ENCODE results near the gene CCDC177.

The CCDC177 gene

DNA sequence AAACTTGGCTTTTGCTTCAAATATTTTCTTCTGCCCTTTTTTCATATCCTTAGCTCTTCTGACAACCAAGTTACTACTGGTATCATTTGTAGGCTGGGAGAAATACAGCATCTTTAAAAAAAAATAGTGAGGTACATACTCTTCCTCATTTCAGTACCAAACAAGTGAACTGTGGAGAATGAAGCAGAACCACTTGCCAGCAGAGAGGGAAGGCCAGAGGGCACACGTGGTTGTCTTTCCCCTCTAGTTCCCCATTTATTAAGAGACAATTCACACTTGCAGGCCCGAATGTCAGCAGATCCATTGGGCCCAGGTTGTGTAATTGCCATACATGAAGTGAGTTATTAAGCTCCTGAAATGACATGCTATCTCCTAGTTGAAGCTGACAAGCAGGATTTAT is 39.9 kb upstream of the CCDC177 start:
- no peak for TF ChIP-seq EZH2 (IDR thresholded peaks at IDR 0.05; ENCODE audit: borderline replicate concordance, low read length)
- TF ChIP-seq, protein P1, sequence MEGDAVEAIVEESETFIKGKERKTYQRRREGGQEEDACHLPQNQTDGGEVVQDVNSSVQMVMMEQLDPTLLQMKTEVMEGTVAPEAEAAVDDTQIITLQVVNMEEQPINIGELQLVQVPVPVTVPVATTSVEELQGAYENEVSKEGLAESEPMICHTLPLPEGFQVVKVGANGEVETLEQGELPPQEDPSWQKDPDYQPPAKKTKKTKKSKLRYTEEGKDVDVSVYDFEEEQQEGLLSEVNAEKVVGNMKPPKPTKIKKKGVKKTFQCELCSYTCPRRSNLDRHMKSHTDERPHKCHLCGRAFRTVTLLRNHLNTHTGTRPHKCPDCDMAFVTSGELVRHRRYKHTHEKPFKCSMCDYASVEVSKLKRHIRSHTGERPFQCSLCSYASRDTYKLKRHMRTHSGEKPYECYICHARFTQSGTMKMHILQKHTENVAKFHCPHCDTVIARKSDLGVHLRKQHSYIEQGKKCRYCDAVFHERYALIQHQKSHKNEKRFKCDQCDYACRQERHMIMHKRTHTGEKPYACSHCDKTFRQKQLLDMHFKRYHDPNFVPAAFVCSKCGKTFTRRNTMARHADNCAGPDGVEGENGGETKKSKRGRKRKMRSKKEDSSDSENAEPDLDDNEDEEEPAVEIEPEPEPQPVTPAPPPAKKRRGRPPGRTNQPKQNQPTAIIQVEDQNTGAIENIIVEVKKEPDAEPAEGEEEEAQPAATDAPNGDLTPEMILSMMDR (IDR thresholded peaks at IDR 0.05; ENCODE audit: low read length): no peak
- H3K9me3 ChIP-seq (ENCODE audit: low read length): no peaks in the 10 kb centered on the region
- H3K9ac ChIP-seq (ENCODE audit: low read length): peak overlapping the region; percentile 72
- peak overlapping the region; percentile 99 for H3K27ac ChIP-seq (ENCODE audit: low read depth, low read length, poor library complexity, severe bottlenecking)
- no peaks in the 10 kb centered on the region for H3K27me3 ChIP-seq (ENCODE audit: insufficient read depth, low read length)
- H2AFZ ChIP-seq (ENCODE audit: low read length): no peak overlapping the region
- H4K20me1 ChIP-seq (ENCODE audit: insufficient read depth, low read length): no peaks in the 10 kb centered on the region
- H3K36me3 ChIP-seq (ENCODE audit: insufficient read depth, low read length): peaks cover 48% of the 10 kb centered on the region; the same call in 1 of the 2 replicates
- peaks cover 56% of the 10 kb centered on the region for H3K79me2 ChIP-seq (ENCODE audit: insufficient read depth, low read length)
- H3F3A ChIP-seq (ENCODE audit: insufficient read depth, low read length): peaks cover 23% of the 10 kb centered on the region
- no peaks in the 10 kb centered on the region for H3K9me2 ChIP-seq (ENCODE audit: low read depth, low read length)
- H3K4me3 ChIP-seq (ENCODE audit: low read depth, low read length, poor library complexity, severe bottlenecking): peak overlapping the region; percentile 97
- H3K4me2 ChIP-seq (ENCODE audit: low read length): peak overlapping the region; percentile 99
- peaks cover 83% of the 10 kb centered on the region for H3K4me1 ChIP-seq (ENCODE audit: insufficient read depth, low read length, severe bottlenecking)

DNA sequence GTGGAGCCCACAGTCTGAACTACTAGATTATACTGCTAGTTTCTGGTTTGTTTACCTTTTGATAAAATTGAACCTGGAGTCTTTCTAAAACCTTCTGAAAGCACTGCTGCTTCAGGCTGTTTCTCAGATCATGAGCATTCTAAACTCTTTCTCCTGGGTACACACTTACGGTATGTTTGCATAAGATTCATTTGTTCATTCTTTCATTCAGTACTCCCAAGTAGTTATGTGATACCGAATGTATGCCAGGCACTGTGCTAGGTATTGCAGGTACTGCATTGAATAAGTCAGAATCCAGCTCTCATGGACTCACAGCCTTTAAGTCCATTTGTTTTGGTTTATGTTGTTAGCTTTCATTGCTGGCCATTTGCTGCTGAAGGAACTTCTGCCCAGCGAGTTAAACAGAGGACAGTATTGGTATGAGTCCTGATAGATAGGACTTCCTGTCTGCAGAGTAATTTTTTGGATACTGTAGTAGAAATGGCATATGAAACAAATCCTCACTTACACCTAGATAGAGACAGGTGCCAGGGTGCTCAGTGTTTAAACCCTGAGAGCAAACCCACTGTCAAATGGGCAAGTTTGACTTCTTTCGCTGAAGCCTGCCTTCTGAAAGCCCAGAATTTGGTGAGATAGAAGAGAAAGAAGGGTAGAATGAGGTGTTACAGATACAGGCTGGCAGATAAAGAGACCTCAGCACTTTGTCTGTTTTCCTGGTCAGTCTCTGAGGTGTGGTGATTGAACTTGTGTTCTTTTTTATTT is 38.8 kb upstream of the CCDC177 start:
- peaks cover 23% of the 10 kb centered on the region for H3F3A ChIP-seq (ENCODE audit: insufficient read depth, low read length)
- H3K9me3 ChIP-seq (ENCODE audit: low read length): no peaks in the 10 kb centered on the region
- H3K79me2 ChIP-seq (ENCODE audit: insufficient read depth, low read length): peaks cover 45% of the 10 kb centered on the region
- H3K9ac ChIP-seq (ENCODE audit: low read length): peak overlapping the region; percentile 99
- no peak overlapping the region for H2AFZ ChIP-seq (ENCODE audit: low read length)
- TF ChIP-seq, protein P1 (IDR thresholded peaks at IDR 0.05; ENCODE audit: low read length): no peak
- TF ChIP-seq EZH2 (IDR thresholded peaks at IDR 0.05; ENCODE audit: borderline replicate concordance, low read length): no peak
- no peaks in the 10 kb centered on the region for H3K27me3 ChIP-seq (ENCODE audit: insufficient read depth, low read length)
- H3K4me1 ChIP-seq (ENCODE audit: insufficient read depth, low read length, severe bottlenecking): peaks cover 73% of the 10 kb centered on the region
- H3K27ac ChIP-seq (ENCODE audit: low read depth, low read length, poor library complexity, severe bottlenecking): peak overlapping the region; percentile 99
- no peaks in the 10 kb centered on the region for H4K20me1 ChIP-seq (ENCODE audit: insufficient read depth, low read length)
- H3K36me3 ChIP-seq (ENCODE audit: insufficient read depth, low read length): peaks cover 39% of the 10 kb centered on the region; the same call in 1 of the 2 replicates
- H3K9me2 ChIP-seq (ENCODE audit: low read depth, low read length): no peaks in the 10 kb centered on the region
- peak overlapping the region; percentile 99 for H3K4me2 ChIP-seq (ENCODE audit: low read length)
- H3K4me3 ChIP-seq (ENCODE audit: low read depth, low read length, poor library complexity, severe bottlenecking): peak overlapping the region; percentile 97

DNA sequence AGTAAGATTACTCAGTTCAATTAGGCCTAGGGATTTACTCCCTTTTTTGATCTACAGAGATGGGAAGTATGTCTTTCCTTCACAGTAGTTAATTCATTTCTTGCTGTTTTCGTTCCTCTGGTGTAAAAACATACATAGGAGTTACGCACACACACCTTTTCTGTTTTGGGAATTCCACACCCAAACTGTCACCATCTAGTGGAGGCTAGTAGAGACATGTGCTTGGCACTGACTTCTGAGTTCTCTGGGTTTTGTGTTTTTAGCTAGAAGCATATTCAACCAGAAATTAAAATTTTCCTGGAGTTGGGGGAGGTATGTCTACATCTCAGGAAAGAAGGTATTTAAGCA is 38.1 kb upstream of the CCDC177 start:
- Histone ChIP-seq H3K9me3 (ENCODE audit: low read length) (no peaks in the 10 kb centered on the region), H3K27me3 (ENCODE audit: insufficient read depth, low read length) (no peaks in the 10 kb centered on the region), H3K9me2 (ENCODE audit: low read depth, low read length) (no peaks in the 10 kb centered on the region), H2AFZ (ENCODE audit: low read length) (no peak overlapping the region), H3K36me3 (ENCODE audit: insufficient read depth, low read length) (peaks cover 33% of the 10 kb centered on the region; the same call in 1 of the 2 replicates), H4K20me1 (ENCODE audit: insufficient read depth, low read length) (no peaks in the 10 kb centered on the region), H3K4me3 (ENCODE audit: low read depth, low read length, poor library complexity, severe bottlenecking) (peak overlapping the region; percentile 97), H3K9ac (ENCODE audit: low read length) (peak overlapping the region; percentile 99), H3F3A (ENCODE audit: insufficient read depth, low read length) (peaks cover 23% of the 10 kb centered on the region), H3K4me1 (ENCODE audit: insufficient read depth, low read length, severe bottlenecking) (peaks cover 65% of the 10 kb centered on the region), H3K27ac (ENCODE audit: low read depth, low read length, poor library complexity, severe bottlenecking) (peak overlapping the region; percentile 99), H3K4me2 (ENCODE audit: low read length) (peak overlapping the region; percentile 99), H3K79me2 (ENCODE audit: insufficient read depth, low read length) (peaks cover 38% of the 10 kb centered on the region)
- TF ChIP-seq, protein P1 (IDR thresholded peaks at IDR 0.05; ENCODE audit: low read length): peak; percentile 40
- TF ChIP-seq EZH2 (IDR thresholded peaks at IDR 0.05; ENCODE audit: borderline replicate concordance, low read length): no peak
